Smooth muscle cell (in vitro differentiated cells): ENCODE data around the gene TTC39C. TPM values are rescaled to one million over a fixed set of nuclear protein-coding genes. Genes with fewer than 3 reads are reported as not detected.
A peak's percentile ranks its signal among the peaks of the same experiment; 100 is the strongest.
"Not testable (repeated sequence)": the region's sequence is repeated elsewhere in the genome, so short reads cannot be mapped to it uniquely, and the experiment has no call there.

Source experiments
- DNase-seq: peaks from one replicate; lab custom pipeline; 2025; ENCODE audit not compliant: unreplicated experiment; lab: John Stamatoyannopoulos, UW
- H2AFZ ChIP-seq: fragments of 200-600 bp; sonication (generic); 2 replicates; pipeline ENCODE4 v1.6.0; 2016; ENCODE audit warnings: antibody characterized with exemption, low read depth, mild to moderate bottlenecking
- H3F3A ChIP-seq: fragments of 200-600 bp; sonication (generic); 2 replicates; pipeline ENCODE4 v1.6.0; 2017; ENCODE audit warnings: antibody characterized with exemption, low read depth
- H3K27ac ChIP-seq: fragments of 200-600 bp; sonication (generic); 2 replicates; pipeline ENCODE4 v1.5.1; 2016; ENCODE audit warnings: low read depth, mild to moderate bottlenecking
- H3K27me3 ChIP-seq: fragments of 200-600 bp; sonication (generic); 2 replicates; pipeline ENCODE4 v1.6.1; 2016; ENCODE audit warnings: low read depth, mild to moderate bottlenecking
- H3K36me3 ChIP-seq: fragments of 200-600 bp; sonication (generic); 2 replicates; pipeline ENCODE4 v1.5.1; 2016; ENCODE audit warnings: low read depth
- H3K4me1 ChIP-seq: fragments of 200-600 bp; sonication (generic); 2 replicates; pipeline ENCODE4 v1.5.1; 2016; ENCODE audit warnings: low read depth
- H3K4me2 ChIP-seq: fragments of 200-600 bp; sonication (generic); 2 replicates; pipeline ENCODE4 v1.6.0; 2016; ENCODE audit warnings: mild to moderate bottlenecking
- H3K4me3 ChIP-seq: fragments of 200-600 bp; sonication (generic); 2 replicates; pipeline ENCODE4 v1.5.1; 2016; ENCODE audit warnings: mild to moderate bottlenecking
- H3K79me2 ChIP-seq: fragments of 200-600 bp; sonication (generic); 2 replicates; pipeline ENCODE4 v1.6.0; 2016; ENCODE audit warnings: low read depth, mild to moderate bottlenecking
- H3K9ac ChIP-seq: fragments of 200-600 bp; sonication (generic); 2 replicates; pipeline ENCODE4 v1.6.0; 2016; ENCODE audit warnings: low read depth
- H3K9me3 ChIP-seq: fragments of 200-600 bp; sonication (generic); replicated peaks from 2 replicates; pipeline ENCODE4 v1.5.1; 2016; ENCODE audit warnings: low read depth
- H4K20me1 ChIP-seq: fragments of 200-600 bp; sonication (generic); 2 replicates; pipeline ENCODE4 v1.6.0; 2016; ENCODE audit warnings: low read depth
- CTCF ChIP-seq: fragments of 200-600 bp; sonication (generic); IDR thresholded peaks from 2 replicates; pipeline ENCODE4 v1.5.1; 2017; ENCODE audit warnings: borderline replicate concordance, mild to moderate bottlenecking, antibody characterized with exemption; ENCODE audit not compliant: insufficient read depth, poor library complexity, severe bottlenecking
- WGBS: methylation state at CpG from one replicate; pipeline ENCODE4 v1.1.7; 2016; ENCODE audit warnings: low lambda C conversion rate; 5-methylcytosine and 5-hydroxymethylcytosine counted together
- polyA plus RNA-seq: library from polyadenylated mRNA; unstranded; fragments of >200 nt; fragmentation: Nextera tagmentation; extraction: Ambion mirVana; gene quantifications from 2 replicates; pipeline ENCODE4 v1.2.1, GENCODE V29; 2016
- total RNA-seq: library from RNA; depleted of rRNA; stranded (reverse); fragments of >200 nt; gene quantifications from 2 replicates; pipeline ENCODE4 v1.2.3, GENCODE V29; 2014

The TTC39C gene
- total and polyA plus RNA-seq, 2 experiments from 2014 or later = 3.1 to 10.4 TPM

DNA sequence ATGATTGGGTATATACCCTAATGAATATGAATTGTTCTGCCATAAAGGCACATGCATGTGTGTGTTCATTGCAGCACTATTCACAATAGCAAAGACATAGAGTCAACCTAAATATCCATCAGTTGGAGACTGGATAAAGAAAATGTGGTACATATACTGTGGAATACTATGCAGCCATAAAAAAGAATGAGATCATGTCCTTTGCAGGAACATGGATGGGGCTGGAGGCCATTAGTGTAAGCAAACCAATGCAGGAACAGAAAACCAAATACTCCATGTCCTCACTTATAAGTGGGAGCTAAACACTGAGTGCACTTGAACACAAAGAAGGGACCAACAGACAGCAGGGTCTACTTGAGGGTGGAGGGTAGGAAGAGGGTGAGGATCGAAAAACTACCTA, 43.2 kb downstream of the TTC39C start:
- H3K36me3 ChIP-seq = no peaks in the 10 kb centered on the region
- no peaks in the 10 kb centered on the region for H3K4me1 ChIP-seq
- no peak overlapping the region for H3K27ac ChIP-seq
- H3K79me2 ChIP-seq = no peaks in the 10 kb centered on the region
- H3K27me3 ChIP-seq = no peaks in the 10 kb centered on the region
- 100% methylated on average over 1 of the region's 1 CpG for WGBS
- H4K20me1 ChIP-seq = peaks cover 8% of the 10 kb centered on the region
- no peaks in the 10 kb centered on the region for H3F3A ChIP-seq
- DNase-seq = no peak
- H3K4me2 ChIP-seq = no peak overlapping the region
- H3K9me3 ChIP-seq = no peaks in the 10 kb centered on the region
- no peak overlapping the region for H3K4me3 ChIP-seq
- TF ChIP-seq CTCF = no peak
- H2AFZ ChIP-seq = no peak overlapping the region
- no peak overlapping the region for H3K9ac ChIP-seq

DNA sequence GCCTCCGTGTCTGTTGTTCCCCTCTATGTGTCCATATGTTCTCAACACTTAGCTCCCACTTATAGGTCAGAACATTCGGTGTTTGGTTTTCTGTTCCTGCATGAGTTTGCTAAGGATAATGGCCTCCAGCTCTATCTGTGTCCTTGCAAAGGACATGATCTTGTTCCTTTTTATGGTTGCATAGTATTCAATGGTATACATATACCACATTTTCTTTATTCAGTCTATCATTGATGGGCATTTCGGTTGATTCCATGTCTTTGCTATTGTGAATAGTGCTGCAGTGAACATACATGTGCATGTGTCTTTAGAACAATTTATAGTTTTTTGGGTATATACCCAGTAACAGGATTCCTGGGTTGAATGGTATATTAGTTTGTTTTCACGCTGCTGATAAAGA, 44.8 kb downstream of the TTC39C start:
- H3F3A ChIP-seq, H3K4me3 ChIP-seq, H3K27ac ChIP-seq, DNase-seq, H3K4me2 ChIP-seq, H2AFZ ChIP-seq, H3K9me3 ChIP-seq, H3K36me3 ChIP-seq, H3K27me3 ChIP-seq, H3K79me2 ChIP-seq, H3K4me1 ChIP-seq, H3K9ac ChIP-seq: not testable (repeated sequence)
- peaks cover 16% of the 10 kb centered on the region for H4K20me1 ChIP-seq
- 97% methylated on average over 4 of the region's 4 CpGs for WGBS

GRCh38 chr18:24060644-24061043, 46.1 kb downstream of the TTC39C start:
- Histone ChIP-seq H3K27ac (no peak overlapping the region), H3K27me3 (no peaks in the 10 kb centered on the region), H3F3A (no peaks in the 10 kb centered on the region), H3K9me3 (no peaks in the 10 kb centered on the region), H3K4me1 (peaks cover 3% of the 10 kb centered on the region), H4K20me1 (peaks cover 8% of the 10 kb centered on the region), H3K36me3 (no peaks in the 10 kb centered on the region), H3K4me2 (no peak overlapping the region), H3K9ac (no peak overlapping the region), H3K79me2 (no peaks in the 10 kb centered on the region), H2AFZ (no peak overlapping the region), H3K4me3 (no peak overlapping the region)
- no peak for TF ChIP-seq CTCF
- DNase-seq = no peak
- 88% methylated on average over 2 of the region's 2 CpGs for WGBS

- Histone ChIP-seq H3K36me3 (no peaks in the 10 kb centered on the region), H3F3A (no peaks in the 10 kb centered on the region), H3K79me2 (no peaks in the 10 kb centered on the region), H3K9me3 (no peaks in the 10 kb centered on the region), H4K20me1 (peaks cover 8% of the 10 kb centered on the region), H3K9ac (no peak overlapping the region), H3K4me1 (peaks cover 3% of the 10 kb centered on the region), H2AFZ (no peak overlapping the region), H3K27me3 (no peaks in the 10 kb centered on the region), H3K4me3 (no peak overlapping the region), H3K4me2 (peak overlapping the region; percentile 2), H3K27ac (no peak overlapping the region)
- no peak for DNase-seq
- no peak for TF ChIP-seq CTCF
- 39% methylated on average over 4 of the region's 4 CpGs for WGBS
Observed at GRCh38 chr18:24063121-24063731, 48.7 kb downstream of the TTC39C start.
